Measurements from ENCODE around the gene EVL. TPM values are rescaled to one million over a fixed set of nuclear protein-coding genes. Genes with fewer than 3 reads are reported as not detected.

The EVL gene
- polyA plus RNA-seq, 4 donors: 109 to 184 (median 136) TPM

DNA sequence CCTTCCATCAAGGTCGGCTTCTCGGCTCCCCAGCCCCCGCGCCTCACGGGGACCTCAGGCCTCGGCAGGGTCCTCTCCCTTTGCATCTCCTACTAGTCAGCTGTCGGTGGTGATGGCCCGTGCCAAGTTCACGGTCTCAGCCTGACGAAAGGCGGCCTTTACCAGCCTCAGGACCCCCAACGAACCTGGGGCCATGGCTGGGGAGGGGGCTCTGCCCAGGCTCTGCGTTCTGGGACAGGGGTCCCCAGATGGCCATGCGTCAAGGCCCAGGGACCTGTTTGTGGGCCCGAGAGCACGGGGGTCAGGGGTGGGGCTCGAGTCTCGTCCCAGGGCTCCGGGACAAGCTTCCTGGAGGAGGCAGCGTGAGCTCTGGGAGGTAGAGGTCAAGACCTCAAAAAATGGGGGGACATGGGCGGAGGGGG lies 127.0 kb downstream of the EVL start:
- DNase-seq (ENCODE audit: low read depth in 4 of 4, low spot score in 3 of 4): no peak

DNA sequence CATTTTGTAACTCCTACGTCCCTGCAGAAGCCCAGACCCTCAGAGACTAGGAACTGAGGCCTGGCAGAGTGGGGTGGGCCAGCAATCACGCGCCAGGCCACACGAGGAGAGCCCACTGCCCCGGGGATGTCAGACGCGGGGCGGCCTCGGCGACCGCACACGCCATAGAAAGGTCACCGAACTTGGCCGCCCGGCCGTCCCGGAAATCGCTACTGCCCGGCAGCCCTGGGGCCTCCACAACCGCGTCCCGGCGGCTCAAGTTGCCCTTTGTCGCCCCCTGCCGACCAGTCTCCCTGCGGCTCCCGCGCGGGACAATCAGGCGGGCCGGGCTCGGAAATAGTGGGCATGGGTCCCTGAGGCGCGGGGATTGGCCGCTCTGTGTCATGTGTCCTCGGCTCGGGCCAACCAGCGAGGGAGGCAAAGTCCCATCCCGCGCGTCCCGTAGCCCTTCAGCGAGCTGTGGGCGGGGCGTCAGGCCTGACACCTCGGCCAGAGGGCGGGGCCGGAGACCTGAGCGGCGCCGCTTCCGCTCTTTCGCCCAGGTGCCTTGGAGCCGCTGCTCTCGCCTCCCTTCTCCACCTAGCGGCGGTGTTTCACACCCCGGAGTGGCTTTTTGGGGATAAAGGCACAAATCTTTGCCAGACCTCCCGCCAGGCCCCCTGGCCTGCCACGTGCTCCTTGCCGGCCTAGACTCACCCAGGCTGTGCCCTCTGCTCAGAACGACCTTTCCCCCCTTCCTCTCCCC lies 127.6 kb downstream of the EVL start:
- peak; percentile 95 to 97 (median 97) for DNase-seq (ENCODE audit: low read depth in 4 of 4, low spot score in 3 of 4)

Other genes starting within 250 kb of the EVL start
- 10 to 100 TPM in 2 of 4 donors, 1 to 10 TPM in 1, under 1 TPM in 1; 0.96 to 19.4 (median 8.2) TPM for gene DEGS2, start 94.2 kb downstream of the EVL start, polyA plus RNA-seq (ENCODE audit: insufficient read length in 4 of 4)
- gene YY1, start 173.7 kb downstream of the EVL start, polyA plus RNA-seq (ENCODE audit: insufficient read length in 4 of 4): 100 to 1,000 TPM; 121 to 159 (median 144) TPM
- 10 to 100 TPM; 31.4 to 95.1 (median 45.7) TPM for gene SLC25A29, start 241.0 kb downstream of the EVL start, polyA plus RNA-seq (ENCODE audit: insufficient read length in 4 of 4)